GM21737 (cell line): ENCODE measurements around the gene MEN1.
"Not testable (repeated sequence)": the region's sequence is repeated elsewhere in the genome, so short reads cannot be mapped to it uniquely, and the experiment has no call there.

Source experiments
- ATAC-seq: cut with Tn5 transposase; IDR thresholded peaks from one replicate; pipeline ENCODE4 v1.9.1; 2021; ENCODE audit warnings: mild to moderate bottlenecking, moderate library complexity; ENCODE audit not compliant: unreplicated experiment

The MEN1 gene

GRCh38 chr11:64834031-64834722 lies 23.8 kb upstream of the MEN1 start:
- no peak for ATAC-seq

GRCh38 chr11:64833509-64833908 lies 23.2 kb upstream of the MEN1 start:
- no peak for ATAC-seq

GRCh38 chr11:64833198-64833502 lies 22.8 kb upstream of the MEN1 start:
- ATAC-seq = no peak

- ATAC-seq = no peak
These were observed 22.3 kb upstream of the MEN1 start for GRCh38 chr11:64832467-64833197.

- no peak for ATAC-seq
These were observed 21.1 kb upstream of the MEN1 start for GRCh38 chr11:64831411-64831891.

GRCh38 chr11:64829536-64830251 lies 19.3 kb upstream of the MEN1 start:
- ATAC-seq = no peak

GRCh38 chr11:64827451-64827839 lies 17.1 kb upstream of the MEN1 start:
- no peak for ATAC-seq

- no peak for ATAC-seq
These were observed 16.5 kb upstream of the MEN1 start for GRCh38 chr11:64826578-64827450.

GRCh38 chr11:64826062-64826461 lies 15.7 kb upstream of the MEN1 start:
- ATAC-seq = no peak

GRCh38 chr11:64823568-64824119 lies 13.3 kb upstream of the MEN1 start:
- ATAC-seq = no peak

GRCh38 chr11:64817476-64817875 lies 7.1 kb upstream of the MEN1 start:
- ATAC-seq = no peak

- ATAC-seq = not testable (repeated sequence)
These were observed 5.1 kb upstream of the MEN1 start for GRCh38 chr11:64815433-64815832.

GRCh38 chr11:64814712-64815187 lies 4.4 kb upstream of the MEN1 start:
- ATAC-seq = peak; percentile 52

GRCh38 chr11:64813826-64814225 lies 3.5 kb upstream of the MEN1 start:
- no peak for ATAC-seq

- ATAC-seq = peak; percentile 11
These were observed 531 bp upstream of the MEN1 start for GRCh38 chr11:64810891-64811272.

GRCh38 chr11:64809781-64810241 lies 540 bp downstream of the MEN1 start:
- ATAC-seq = no peak

GRCh38 chr11:64805481-64805880 lies 4.9 kb downstream of the MEN1 start:
- ATAC-seq = no peak

- no peak for ATAC-seq
These were observed 5.8 kb downstream of the MEN1 start for GRCh38 chr11:64804346-64805210.

- no peak for ATAC-seq
These were observed 6.5 kb downstream of the MEN1 start for GRCh38 chr11:64803846-64804345.
